HG02938 (cell line): ENCODE results near the gene RIC8B.

Source experiments
- ATAC-seq: cut with Tn5 transposase; IDR thresholded peaks from one replicate; pipeline ENCODE4 v1.9.1; 2021; ENCODE audit warnings: mild to moderate bottlenecking, moderate library complexity; ENCODE audit not compliant: unreplicated experiment

The RIC8B gene

DNA sequence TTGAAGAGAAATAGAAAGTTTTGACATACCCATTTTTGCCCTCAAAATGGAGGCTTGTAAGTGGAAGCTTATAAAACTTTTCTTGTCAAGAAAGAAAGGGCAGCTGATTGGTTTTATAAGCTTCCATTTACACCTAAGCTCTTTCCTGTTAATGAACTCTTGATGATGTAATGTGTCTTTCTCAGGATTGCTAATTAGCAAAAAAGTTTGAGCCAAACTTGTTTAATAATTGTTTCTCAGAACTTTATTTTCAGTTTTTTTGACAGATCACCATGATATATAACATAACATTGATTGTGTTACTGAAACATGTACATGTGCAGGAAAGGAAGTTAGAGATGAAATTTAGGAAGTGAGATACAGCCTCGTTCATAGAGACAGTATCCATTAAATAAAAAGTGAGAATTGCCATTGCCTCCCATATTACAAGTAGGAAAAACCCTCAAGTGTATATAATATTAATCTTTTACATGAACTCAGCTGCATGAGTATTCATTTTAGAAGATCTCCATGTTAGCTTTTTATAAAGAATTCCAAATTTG lies 26.8 kb downstream of the RIC8B start:
- ATAC-seq = no peak

DNA sequence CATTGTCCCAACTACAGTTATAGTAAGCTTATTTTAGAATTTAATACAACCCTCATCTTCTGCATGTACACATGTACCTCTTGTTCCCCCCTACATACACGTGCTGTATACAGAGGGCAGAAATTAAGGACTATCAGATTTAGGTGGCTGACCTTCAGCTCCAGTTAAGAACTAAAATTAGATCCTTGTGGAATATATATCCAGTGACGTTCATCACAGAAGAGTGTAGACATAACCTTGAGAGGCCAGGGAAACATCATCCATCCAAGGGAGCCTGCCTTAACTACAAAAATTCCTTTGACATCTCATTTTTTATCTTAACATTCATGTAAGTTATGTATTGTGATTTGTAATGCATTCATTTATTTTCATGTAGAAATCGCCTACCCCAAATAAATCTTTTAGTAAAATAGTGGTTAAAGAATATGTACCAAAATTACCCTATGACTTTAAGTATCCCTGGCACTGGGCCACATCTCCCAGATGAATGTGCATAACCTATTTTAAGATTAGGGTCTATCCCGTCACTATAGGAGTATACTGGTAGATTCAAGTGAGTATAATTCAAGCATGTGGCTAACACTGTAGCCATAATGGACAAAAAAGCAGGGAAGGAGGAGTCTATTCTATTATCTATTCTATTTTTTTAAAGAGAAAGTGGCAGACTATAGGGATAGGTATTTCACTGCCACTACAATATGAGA lies 27.5 kb downstream of the RIC8B start:
- ATAC-seq = no peak

DNA sequence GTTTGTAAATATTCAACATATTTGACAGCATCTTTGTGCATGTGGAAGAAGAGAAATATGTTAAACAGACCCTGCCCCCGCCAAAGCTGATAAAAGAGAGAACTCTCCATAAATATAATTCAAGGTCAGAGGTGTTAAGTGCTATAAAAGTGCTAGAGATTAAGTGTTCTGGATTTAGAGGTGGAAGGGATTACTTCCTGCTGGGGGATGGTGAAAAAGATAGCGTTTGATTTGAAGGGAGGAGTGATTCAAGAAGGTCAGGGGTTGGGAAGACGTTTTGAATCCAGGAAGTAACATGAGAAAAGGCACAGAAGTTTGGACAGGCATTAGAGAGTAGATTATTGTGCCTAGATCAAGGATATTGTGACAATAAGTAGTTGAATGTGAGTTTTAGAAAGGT lies 30.2 kb downstream of the RIC8B start:
- no peak for ATAC-seq

- ATAC-seq = no peak
These were observed 40.2 kb downstream of the RIC8B start for GRCh38 chr12:106814714-106815113.

DNA sequence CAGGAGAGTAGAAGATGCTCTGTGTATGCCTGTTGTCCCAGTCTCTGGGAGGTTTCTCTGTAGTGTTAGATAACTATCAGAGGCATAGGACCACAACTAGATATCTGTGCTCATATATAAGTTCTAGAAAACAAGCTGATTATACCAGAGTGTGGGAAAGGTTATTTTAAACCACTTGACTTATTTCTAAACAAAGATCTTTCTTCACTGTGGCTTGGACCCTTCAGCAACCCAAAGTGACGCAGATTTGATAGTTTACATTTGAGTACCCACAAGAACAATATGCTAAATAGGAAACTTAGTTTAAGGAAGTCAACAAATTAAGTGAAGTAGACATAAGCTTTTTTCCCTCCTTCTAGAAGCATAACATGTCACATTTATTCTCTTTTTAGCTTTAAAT lies 41.3 kb downstream of the RIC8B start:
- ATAC-seq = no peak

DNA sequence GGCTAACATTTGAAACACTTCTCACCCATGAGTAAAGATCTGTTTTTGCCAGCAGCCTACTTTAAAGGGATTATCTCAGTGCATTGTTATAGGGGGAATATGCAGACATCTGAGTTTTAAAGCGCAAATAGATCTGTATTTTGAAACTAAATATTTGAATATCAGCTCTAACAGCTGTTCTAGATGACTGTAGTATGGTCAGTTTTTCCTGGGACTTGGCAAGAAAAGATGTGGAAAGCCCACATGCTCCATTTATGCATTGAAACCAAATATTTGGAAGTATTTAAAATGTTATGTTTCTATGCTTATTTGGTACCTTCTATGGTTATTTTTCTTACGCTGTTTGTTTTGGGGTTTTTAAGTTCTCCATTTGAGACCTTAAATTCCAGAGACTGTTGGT lies 41.7 kb downstream of the RIC8B start:
- no peak for ATAC-seq

GRCh38 chr12:106819991-106820390 lies 45.5 kb downstream of the RIC8B start:
- ATAC-seq = no peak

DNA sequence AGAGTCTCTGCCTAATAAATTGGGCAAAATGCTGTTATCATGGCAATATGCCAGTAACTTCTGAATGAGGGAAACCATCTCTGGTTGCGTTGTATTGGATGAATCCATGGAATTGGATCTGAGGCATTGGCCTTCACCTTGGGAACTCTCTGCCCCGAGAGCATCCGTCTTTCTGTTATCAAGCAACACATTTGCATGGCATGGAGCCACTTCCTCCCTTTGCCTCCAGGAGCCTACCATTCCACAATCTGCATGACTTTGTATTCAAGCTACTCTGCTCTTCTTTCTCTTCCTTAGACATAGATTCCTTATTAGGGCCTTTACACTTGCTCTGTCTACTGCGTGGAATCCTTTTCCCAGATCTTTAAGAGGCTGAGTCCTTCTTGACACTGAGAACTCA lies 57.2 kb downstream of the RIC8B start:
- ATAC-seq = no peak

DNA sequence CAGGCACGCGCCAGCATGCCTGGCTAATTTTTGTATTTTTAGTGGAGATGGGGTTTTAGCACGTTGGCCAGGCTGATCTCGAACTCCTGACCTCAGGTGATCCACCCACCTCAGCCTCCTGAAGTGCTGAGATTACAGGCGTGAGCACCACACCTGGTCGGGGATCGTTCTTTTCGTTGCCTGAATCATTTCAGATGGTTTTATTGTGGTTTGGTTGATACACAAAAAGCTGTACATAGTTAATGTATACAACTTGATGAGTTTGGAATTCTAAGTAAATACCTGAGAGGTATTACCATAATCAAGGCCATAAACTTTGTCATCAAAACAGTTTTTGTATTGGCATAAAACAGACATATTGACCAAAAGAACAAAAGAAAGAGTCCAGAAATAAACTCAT lies 63.3 kb downstream of the RIC8B start:
- ATAC-seq = no peak

DNA sequence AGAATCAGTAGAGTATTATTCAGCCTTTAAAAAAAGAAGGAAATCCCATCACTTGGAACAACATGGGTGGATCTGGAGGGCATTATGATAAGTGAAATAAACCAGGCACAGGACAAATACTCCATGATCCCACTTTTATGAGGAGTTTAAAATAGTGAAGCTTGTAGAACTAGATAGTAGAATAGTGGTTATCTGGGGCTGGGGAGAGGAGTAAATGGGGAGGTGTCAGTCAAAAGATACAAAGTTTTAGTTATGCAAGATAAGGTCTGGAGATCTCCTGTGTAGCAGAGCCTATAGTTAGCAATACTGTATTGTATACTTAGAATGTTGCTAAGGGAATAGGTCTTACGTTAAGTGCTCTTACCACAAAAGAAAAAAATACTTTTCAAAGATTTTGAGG lies 64.9 kb downstream of the RIC8B start:
- no peak for ATAC-seq

- no peak for ATAC-seq
These were observed 65.8 kb downstream of the RIC8B start for GRCh38 chr12:106840243-106840642.

DNA sequence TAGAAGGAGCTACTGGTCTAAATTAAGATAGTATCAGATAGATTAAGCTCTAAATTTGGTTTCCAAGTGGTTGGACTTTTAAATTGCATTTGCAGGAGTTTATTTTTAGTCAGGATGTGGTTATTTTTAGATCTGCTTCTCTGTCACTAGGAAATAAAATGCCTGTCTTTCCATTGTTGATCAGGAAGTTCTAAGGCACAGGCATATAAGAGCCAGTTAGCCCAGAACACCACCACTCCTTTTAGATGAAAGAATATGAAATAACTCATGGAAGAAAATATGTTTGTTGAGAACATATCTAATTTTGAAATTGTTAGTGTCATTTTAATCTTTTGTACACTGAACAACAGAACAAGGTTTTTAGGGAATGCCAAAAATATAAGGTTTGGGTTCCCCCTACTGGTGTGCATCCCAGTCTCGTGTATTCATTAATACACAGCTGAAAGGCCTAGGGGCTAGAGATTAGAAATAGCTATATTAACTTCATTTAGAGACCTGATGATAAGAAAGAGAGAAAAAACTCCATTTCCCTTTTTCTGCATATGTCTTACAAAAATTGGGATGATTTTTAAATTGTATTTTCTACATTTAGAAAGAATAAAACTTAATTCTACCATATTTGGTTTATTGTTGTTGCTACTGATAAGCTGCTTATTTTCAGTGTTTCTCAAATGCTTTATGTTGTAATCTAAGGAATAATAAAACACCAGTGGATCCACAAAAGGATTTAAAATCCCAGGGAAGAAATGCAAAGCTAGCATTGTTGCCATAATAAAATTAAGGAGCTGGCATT lies 67.2 kb downstream of the RIC8B start:
- no peak for ATAC-seq

GRCh38 chr12:106845902-106846301 lies 71.4 kb downstream of the RIC8B start:
- ATAC-seq = no peak

- ATAC-seq = no peak
These were observed 73.4 kb downstream of the RIC8B start for GRCh38 chr12:106847861-106848260.

DNA sequence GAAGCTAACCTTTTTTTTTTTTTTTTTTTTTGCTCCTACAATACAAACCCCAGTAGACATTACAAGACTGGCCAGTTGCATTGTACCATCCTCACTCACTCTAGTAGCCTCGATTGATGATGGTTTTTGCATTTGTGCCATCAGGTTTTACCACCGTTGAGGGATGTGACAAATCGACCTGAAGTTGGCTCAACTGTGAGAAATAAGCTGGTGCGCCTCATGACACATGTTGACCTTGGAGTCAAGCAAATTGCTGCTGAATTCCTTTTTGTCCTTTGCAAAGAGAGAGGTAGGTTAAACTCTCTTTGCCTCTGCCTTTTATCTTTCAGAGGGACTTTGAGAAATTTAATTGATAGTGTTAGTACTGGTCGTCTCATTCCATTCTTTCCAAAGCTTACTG lies 76.8 kb downstream of the RIC8B start:
- no peak for ATAC-seq

DNA sequence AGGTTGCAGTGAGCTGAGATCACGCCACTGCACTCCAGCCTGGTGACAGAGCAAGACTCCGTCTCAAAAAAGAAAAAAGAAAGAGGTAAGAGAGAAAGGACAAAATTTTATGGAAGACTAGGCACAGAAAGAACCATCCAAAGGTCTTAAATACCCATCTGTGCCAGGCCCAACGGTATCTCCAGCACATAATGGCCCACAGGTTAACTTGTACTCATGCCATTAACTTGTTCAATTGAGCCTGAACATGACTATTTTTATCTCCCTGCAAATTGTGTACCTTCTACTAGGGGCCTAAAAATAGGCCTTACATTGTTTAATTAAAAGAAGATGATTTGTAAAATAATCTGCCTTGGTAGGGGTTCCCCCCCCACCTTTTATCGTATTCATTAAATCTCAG lies 80.2 kb downstream of the RIC8B start:
- ATAC-seq = no peak

DNA sequence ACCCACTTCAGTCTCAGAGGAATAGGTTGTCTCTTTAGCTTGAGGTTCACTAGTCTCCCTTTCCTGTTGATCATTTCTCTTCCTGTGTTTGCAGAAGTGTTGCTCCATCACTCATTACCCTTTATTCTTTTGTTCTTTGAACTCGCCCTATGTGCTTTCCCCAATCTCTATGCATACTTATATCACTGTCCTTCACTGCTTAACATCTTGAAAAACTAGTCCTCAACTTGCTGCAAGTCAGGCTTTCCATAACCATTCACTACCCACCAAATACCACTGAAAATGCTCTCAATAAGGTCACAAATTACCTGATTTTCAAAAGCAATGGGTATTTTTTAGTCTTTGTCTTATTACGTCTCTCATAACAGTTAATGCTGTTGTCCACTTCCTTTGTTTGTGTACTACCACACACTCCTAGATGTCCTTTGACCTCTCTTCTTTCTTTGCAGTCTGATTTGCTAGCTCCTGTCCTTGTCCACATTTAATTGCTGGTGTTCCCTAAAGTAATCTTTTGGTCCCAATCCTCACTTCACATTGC lies 80.8 kb downstream of the RIC8B start:
- no peak for ATAC-seq

DNA sequence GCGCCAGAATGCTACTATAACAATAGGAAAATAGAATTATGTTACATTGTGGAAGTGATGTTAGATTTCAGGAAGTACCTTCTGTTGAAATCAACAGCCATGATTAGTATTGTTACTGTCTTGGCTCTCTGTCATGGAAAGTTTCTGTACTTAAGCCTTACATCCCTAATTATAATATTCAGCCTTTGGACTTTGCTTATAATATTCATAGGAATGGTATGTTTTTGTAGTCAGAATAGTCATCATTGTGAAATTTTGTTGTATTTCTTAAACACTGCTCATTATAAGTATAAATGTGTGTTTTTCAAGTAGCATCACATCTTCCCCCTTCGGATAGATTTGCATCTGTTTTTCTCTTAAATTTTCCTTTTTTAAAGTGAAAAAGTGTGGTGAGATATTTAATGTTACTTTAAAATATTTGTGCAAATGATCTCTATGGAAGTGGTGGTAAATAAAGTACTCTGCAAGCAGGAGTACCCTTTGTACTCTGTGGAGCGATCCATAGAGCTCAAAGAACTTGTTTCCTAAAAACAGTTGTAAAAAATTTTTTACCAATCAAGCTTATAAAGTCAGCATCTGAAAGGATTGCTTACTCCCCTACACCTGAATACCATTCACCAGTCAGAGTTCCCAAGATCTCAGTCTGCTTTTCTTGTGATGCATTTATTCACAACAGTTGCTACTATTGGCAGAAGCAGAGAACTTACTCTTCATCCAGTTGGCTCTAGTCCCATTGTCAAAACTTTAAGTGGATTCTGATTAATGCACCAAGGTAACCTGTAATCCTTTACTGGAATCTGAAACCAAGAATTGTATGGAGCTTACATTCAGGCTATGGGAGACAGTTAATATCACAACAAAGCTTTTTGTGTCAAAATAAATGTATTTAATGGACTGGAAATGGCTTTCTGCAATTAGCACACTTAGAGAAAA lies 87.8 kb downstream of the RIC8B start:
- ATAC-seq = no peak

DNA sequence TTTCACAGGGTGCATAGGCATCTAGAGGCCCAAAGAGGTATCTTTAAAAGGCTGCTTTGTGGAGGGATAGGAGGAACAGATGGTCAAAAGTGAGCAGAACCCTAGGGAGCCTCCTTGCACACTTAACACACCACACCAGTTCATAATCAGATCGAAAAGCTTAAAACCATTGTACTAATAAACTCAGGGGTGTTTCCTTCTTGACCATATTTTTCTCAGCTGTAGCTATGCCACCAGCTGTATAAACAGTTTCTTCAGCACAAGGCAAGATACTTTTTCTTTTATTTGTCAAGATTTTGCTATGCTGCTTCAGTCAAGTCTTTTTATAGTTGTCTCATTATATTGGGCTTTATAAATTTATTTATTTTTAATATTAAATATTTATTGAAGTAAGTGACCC lies 88.7 kb downstream of the RIC8B start:
- ATAC-seq = no peak

DNA sequence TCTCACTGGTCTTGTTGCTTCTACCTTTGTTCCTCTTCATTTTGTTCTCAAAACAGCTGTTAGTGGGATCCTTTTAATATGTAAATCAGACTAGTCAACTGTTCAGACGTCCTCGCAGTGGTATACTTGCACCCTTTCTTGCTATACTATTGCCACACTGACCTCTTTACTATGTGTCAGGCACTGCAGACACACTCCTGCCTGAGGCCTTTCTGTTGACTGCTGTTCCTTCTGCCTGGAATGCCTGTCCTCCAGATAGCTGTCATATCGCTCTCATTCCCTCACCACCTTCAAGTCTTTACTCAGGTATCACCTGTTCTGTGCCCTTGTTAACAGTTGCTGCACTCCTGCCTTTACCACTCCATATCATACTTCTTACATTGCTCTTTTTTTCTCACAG lies 91.2 kb downstream of the RIC8B start:
- no peak for ATAC-seq
